GM19351 (cell line): ENCODE data around the gene TMEM203.
"Not testable (repeated sequence)": the region's sequence is repeated elsewhere in the genome, so short reads cannot be mapped to it uniquely, and the experiment has no call there.

Source experiments
- ATAC-seq: cut with Tn5 transposase; IDR thresholded peaks from one replicate; pipeline ENCODE4 v1.9.1; 2021; ENCODE audit warnings: mild to moderate bottlenecking, moderate library complexity; ENCODE audit not compliant: unreplicated experiment

The TMEM203 gene

GRCh38 chr9:137205126-137206069 is at the start of gene TMEM203, which contains the start of gene NDOR1:
Gene TMEM203 (minus strand): TSS chr9:137205648. CDS start chr9:137205414, 234 bp downstream.
Gene NDOR1 (plus strand): TSS chr9:137205700. CDS start chr9:137205778, 78 bp downstream.
- peak; percentile 55 for ATAC-seq

GRCh38 chr9:137254624-137255447 is 49.4 kb upstream of the TMEM203 start, which contains the start of gene NELFB:
Gene NELFB (plus strand): TSS chr9:137255327.
- ATAC-seq, result peak; percentile 77

GRCh38 chr9:137253717-137254623 is 48.5 kb upstream of the TMEM203 start:
- ATAC-seq, result no peak

- no peak for ATAC-seq
Measured at GRCh38 chr9:137252555-137253506, 47.4 kb upstream of the TMEM203 start.

GRCh38 chr9:137251490-137252268 is 46.2 kb upstream of the TMEM203 start:
- ATAC-seq, result no peak

GRCh38 chr9:137251194-137251461 is 45.7 kb upstream of the TMEM203 start, which contains the start of gene STPG3:
Gene STPG3 (plus strand): TSS chr9:137251286. CDS start chr9:137251287, 1 bp downstream.
- no peak for ATAC-seq

GRCh38 chr9:137250329-137251193 is 45.1 kb upstream of the TMEM203 start:
- no peak for ATAC-seq

- ATAC-seq, result no peak
Measured at GRCh38 chr9:137247916-137248175, 42.4 kb upstream of the TMEM203 start.

- no peak for ATAC-seq
Measured at GRCh38 chr9:137247135-137247915, 41.9 kb upstream of the TMEM203 start.

GRCh38 chr9:137245450-137246421 is 40.3 kb upstream of the TMEM203 start:
- no peak for ATAC-seq

- no peak for ATAC-seq
Measured at GRCh38 chr9:137244486-137245449, 39.3 kb upstream of the TMEM203 start.

- ATAC-seq, result no peak
Measured at GRCh38 chr9:137243626-137244485, 38.4 kb upstream of the TMEM203 start.

- ATAC-seq, result not testable (repeated sequence)
Measured at GRCh38 chr9:137243266-137243625, 37.8 kb upstream of the TMEM203 start.
